Upper lobe of left lung (tissue), 4 donors: ENCODE measurements around the gene DYDC2.

Experiments used
- EP300 ChIP-seq, 4 donors: sonication (generic); formaldehyde crosslinking; IDR thresholded peaks; one replicate each; pipeline ENCODE4 v1.5.1; 2017; ENCODE audit warnings: antibody characterized with exemption in 4 of 4, control low read depth in 2 of 4
- POLR2A ChIP-seq, 4 donors: fragments of 450-650 bp; IDR thresholded peaks; one replicate each; pipeline ENCODE4 v1.5.1; 2016 to 2017; ENCODE audit warnings: antibody characterized with exemption in 4 of 4, mild to moderate bottlenecking in 2 of 4
- POLR2AphosphoS5 ChIP-seq, 2 donors: sonication (generic); formaldehyde crosslinking; IDR thresholded peaks; one replicate each; pipeline ENCODE4 v1.5.1; 2017; ENCODE audit warnings: antibody characterized with exemption in 2 of 2
- TF ChIP-seq, protein P1 (sequence below), 6 experiments: fragments of 450-650 bp in 4 of 6; fragments of 200-600 bp in 2 of 6; sonication (generic) in 2 of 6; IDR thresholded peaks; one replicate each; pipeline ENCODE4 v1.5.1; 2016 to 2019; ENCODE audit warnings: antibody characterized with exemption in 6 of 6

DNA sequence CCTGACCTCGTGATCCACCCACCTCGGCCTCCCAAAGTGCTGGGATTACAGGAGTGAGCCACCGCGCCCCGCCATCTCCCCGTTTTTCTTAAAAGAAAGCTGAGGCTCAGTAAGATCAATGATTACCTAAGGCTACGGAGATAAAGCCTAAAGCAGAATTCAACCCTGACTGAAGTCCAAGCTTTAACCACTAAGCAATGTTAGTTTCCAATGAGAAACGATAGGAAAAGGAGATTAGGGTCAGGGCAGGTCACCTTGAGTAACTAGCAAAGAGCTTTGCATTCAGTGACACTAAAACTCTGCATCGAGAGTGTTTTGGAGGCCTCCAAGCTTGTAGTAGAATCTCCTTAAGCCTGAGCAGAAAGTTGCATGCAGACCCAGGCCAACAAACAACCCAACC is 34.2 kb downstream of the DYDC2 start:
- no peak for TF ChIP-seq EP300 (IDR thresholded peaks at IDR 0.05)
- TF ChIP-seq POLR2A (IDR thresholded peaks at IDR 0.05): no peak
- no peak for TF ChIP-seq POLR2AphosphoS5 (IDR thresholded peaks at IDR 0.05)
- TF ChIP-seq, protein P1, sequence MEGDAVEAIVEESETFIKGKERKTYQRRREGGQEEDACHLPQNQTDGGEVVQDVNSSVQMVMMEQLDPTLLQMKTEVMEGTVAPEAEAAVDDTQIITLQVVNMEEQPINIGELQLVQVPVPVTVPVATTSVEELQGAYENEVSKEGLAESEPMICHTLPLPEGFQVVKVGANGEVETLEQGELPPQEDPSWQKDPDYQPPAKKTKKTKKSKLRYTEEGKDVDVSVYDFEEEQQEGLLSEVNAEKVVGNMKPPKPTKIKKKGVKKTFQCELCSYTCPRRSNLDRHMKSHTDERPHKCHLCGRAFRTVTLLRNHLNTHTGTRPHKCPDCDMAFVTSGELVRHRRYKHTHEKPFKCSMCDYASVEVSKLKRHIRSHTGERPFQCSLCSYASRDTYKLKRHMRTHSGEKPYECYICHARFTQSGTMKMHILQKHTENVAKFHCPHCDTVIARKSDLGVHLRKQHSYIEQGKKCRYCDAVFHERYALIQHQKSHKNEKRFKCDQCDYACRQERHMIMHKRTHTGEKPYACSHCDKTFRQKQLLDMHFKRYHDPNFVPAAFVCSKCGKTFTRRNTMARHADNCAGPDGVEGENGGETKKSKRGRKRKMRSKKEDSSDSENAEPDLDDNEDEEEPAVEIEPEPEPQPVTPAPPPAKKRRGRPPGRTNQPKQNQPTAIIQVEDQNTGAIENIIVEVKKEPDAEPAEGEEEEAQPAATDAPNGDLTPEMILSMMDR (IDR thresholded peaks at IDR 0.05): no peak
